ENCODE measurements around the gene ZNF462. TPM values are rescaled to one million over a fixed set of nuclear protein-coding genes. Genes with fewer than 3 reads are reported as not detected.

The ZNF462 gene
- total RNA-seq, 1 donor from 2014 or later = 199 TPM

DNA sequence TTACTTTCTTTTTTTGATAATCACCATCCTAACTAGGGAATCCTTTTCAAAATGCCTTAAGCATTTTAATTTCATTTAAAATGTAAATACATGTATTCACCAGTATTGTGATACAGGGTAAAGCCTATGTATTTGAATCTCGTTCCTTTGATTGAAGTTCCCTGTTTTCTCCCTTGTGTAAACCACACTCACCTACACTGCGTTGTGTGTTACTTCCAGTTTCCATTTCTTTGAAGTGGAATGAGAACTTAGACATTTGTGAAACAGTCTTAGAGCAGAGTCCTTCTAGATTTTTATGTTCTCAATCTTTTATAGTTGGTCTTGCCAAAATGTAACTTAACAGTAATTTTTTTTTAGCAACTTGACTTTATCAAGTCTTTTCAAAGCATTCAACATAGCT lies 101.4 kb downstream of the ZNF462 start:
- peaks cover 63% of the 10 kb centered on the region for H3K36me3 Mint-ChIP-seq (ENCODE audit: low read depth)
- H3K4me1 Mint-ChIP-seq = peaks cover 59% of the 10 kb centered on the region
- peaks cover 10% of the 10 kb centered on the region for H3K9me3 Mint-ChIP-seq
- H3K27ac Mint-ChIP-seq (ENCODE audit: unreplicated experiment) = no peak overlapping the region
- DNase-seq (ENCODE audit: low read depth, low spot score) = no peak
- no peak overlapping the region for H3K4me3 Mint-ChIP-seq
- no peaks in the 10 kb centered on the region for H3K27me3 Mint-ChIP-seq (ENCODE audit: low read depth)
- TF ChIP-seq, protein P1, sequence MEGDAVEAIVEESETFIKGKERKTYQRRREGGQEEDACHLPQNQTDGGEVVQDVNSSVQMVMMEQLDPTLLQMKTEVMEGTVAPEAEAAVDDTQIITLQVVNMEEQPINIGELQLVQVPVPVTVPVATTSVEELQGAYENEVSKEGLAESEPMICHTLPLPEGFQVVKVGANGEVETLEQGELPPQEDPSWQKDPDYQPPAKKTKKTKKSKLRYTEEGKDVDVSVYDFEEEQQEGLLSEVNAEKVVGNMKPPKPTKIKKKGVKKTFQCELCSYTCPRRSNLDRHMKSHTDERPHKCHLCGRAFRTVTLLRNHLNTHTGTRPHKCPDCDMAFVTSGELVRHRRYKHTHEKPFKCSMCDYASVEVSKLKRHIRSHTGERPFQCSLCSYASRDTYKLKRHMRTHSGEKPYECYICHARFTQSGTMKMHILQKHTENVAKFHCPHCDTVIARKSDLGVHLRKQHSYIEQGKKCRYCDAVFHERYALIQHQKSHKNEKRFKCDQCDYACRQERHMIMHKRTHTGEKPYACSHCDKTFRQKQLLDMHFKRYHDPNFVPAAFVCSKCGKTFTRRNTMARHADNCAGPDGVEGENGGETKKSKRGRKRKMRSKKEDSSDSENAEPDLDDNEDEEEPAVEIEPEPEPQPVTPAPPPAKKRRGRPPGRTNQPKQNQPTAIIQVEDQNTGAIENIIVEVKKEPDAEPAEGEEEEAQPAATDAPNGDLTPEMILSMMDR (conservative IDR thresholded peaks at IDR 0.05) = no peak

DNA sequence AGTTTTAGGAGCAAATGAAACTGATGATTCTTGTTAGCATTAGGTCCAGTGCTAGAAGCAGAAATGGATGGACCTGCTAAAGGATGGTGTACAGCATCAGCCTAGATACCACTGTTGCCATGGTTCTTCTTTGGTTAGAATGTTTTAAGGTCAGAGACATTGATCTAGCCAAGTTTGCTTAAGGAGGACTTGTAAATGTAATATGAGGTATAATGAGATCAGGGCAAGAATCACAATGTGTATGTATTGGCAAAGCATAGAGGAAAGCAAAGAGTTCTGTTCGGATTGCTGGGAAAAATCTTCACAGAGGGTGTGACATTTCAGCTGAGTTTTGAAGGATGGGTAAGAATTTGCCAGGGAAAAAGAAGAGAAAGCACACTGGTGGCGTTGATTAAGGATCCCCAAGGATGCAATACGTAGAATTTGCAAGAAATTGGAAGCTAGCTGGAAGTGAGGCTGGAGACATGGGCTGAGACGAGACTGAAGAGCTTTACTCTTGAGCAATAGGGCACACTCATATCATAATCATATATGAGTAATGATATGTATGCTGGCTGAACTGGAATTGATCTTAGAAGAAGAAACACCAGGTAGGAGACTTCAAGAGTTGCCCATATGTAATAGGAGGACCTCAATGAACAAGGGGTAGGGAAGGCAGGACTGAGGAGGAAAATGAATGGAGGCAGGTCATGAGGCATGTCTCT lies 102.0 kb downstream of the ZNF462 start:
- H3K36me3 Mint-ChIP-seq (ENCODE audit: low read depth) = peaks cover 62% of the 10 kb centered on the region
- H3K27me3 Mint-ChIP-seq (ENCODE audit: low read depth) = no peaks in the 10 kb centered on the region
- peaks cover 64% of the 10 kb centered on the region for H3K4me1 Mint-ChIP-seq
- H3K4me3 Mint-ChIP-seq = no peak overlapping the region
- DNase-seq (ENCODE audit: low read depth, low spot score) = no peak
- no peak overlapping the region for H3K27ac Mint-ChIP-seq (ENCODE audit: unreplicated experiment)
- TF ChIP-seq, protein P1 (conservative IDR thresholded peaks at IDR 0.05) = no peak
- peaks cover 10% of the 10 kb centered on the region for H3K9me3 Mint-ChIP-seq

DNA sequence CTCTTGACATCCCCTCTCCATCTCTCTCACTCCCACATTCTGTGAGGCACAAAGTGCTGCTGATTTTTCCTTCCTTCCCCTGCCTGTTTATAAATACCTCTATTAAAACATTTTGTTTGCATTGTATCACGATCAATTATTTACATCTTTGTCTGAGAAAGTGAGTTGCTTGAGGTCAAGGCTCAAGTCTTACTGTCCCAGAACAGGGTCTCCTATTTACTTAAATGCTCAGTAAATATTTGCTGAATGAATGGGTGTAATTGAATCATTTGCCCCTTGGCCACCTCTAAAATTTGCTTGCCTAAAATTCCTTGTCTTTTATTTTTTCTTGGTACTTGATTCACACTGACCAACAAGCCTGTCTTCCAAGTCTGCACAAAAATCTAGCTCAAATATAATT lies 103.5 kb downstream of the ZNF462 start:
- Mint-ChIP-seq H3K4me3 (no peak overlapping the region), H3K4me1 (peaks cover 66% of the 10 kb centered on the region), H3K9me3 (peaks cover 5% of the 10 kb centered on the region), H3K27me3 (ENCODE audit: low read depth) (no peaks in the 10 kb centered on the region), H3K27ac (ENCODE audit: unreplicated experiment) (no peak overlapping the region), H3K36me3 (ENCODE audit: low read depth) (peaks cover 47% of the 10 kb centered on the region)
- DNase-seq (ENCODE audit: low read depth, low spot score) = no peak
- TF ChIP-seq, protein P1 (conservative IDR thresholded peaks at IDR 0.05) = no peak

DNA sequence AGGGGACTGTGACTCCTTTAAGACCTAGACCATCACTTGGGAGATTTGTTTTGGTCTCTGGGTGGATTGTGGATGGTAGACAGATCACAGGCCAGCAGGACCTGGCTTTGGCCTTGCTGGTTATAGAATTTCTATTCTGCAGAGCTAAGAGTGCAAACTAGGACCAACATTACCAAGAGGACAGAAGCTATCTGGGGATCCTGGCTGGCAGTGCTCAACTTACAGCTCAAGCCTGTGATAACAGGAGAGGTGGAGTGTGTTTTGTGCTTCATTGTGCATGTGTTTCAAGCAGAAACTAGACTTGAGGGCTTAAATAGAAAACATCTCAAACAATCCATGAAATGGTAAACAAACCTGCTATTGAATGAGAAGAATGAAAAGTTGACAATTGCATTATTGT lies 106.7 kb downstream of the ZNF462 start:
- H3K27me3 Mint-ChIP-seq (ENCODE audit: low read depth) = no peaks in the 10 kb centered on the region
- H3K27ac Mint-ChIP-seq (ENCODE audit: unreplicated experiment) = peak overlapping the region; percentile 94
- no peaks in the 10 kb centered on the region for H3K9me3 Mint-ChIP-seq
- DNase-seq (ENCODE audit: low read depth, low spot score) = no peak
- peaks cover 58% of the 10 kb centered on the region for H3K4me1 Mint-ChIP-seq
- peaks cover 51% of the 10 kb centered on the region for H3K36me3 Mint-ChIP-seq (ENCODE audit: low read depth)
- TF ChIP-seq, protein P1 (conservative IDR thresholded peaks at IDR 0.05) = no peak
- H3K4me3 Mint-ChIP-seq = peak overlapping the region; percentile 36

DNA sequence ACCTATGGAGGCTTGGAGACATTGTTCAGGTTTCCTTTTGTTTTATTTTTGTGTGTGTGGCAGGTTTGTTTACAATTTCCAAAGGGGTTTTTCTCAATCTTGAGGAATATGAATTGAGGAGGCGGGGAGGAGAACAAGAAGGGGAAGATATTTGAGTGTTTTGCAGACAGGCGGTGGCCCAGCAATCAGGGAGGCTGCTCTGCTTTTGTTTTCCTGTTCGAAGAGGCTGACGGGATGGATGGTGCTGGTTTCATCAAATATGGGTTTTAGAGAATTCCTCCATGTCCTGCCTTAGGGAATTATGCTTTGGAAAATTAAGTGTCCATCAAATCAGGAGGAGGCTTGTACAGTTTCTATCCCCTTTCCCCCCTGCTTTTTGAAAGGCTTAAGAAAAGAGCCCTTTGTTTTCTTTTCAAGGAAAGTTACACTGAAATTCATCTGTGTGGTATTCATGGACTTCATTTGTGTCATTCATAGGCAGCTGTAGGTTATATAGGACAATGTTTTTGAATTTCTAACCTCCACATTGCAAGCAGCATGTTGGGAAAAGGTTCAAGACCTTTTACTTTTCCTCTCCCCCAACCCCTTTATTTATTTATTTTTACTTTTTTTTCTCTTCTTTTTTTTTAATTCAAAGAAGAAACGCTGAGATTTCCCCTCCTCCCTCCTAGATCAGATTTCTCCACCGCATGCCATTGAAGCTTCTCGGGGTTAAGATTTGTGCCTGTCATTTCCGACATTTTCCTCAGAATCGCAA lies 107.4 kb downstream of the ZNF462 start:
- peak overlapping the region; percentile 42 for H3K4me3 Mint-ChIP-seq

More for the DNA sequence above, 107.4 kb downstream of the ZNF462 start:
- DNase-seq (ENCODE audit: low read depth, low spot score) = no peak
- no peaks in the 10 kb centered on the region for H3K27me3 Mint-ChIP-seq (ENCODE audit: low read depth)
- H3K36me3 Mint-ChIP-seq (ENCODE audit: low read depth) = peaks cover 48% of the 10 kb centered on the region
- peak overlapping the region; percentile 94 for H3K27ac Mint-ChIP-seq (ENCODE audit: unreplicated experiment)
- no peaks in the 10 kb centered on the region for H3K9me3 Mint-ChIP-seq
- TF ChIP-seq, protein P1 (conservative IDR thresholded peaks at IDR 0.05) = no peak
- peaks cover 51% of the 10 kb centered on the region for H3K4me1 Mint-ChIP-seq
